Heart left ventricle (tissue), 13 donors: ENCODE measurements around the gene LENG1.

Experiments
- CTCF ChIP-seq, 12 donors: fragments of 200-600 bp; sonication (generic) in 4 of 12; IDR thresholded peaks; one replicate each; pipeline versions ENCODE4 v1.5.0 to v1.8.0; 2018 to 2022; ENCODE audit warnings: antibody characterized with exemption in 12 of 12, mild to moderate bottlenecking in 5 of 12
- POLR2A ChIP-seq, 2 donors: fragments of 450-650 bp; IDR thresholded peaks; one replicate each; pipeline ENCODE4 v1.6.1; 2017; ENCODE audit warnings: antibody characterized with exemption in 2 of 2, mild to moderate bottlenecking in 2 of 2, moderate library complexity in 2 of 2
- donor health status: ischemic (EF 13 %, LVEDD 7.1; RV severe dilation, severe dysfunction).
- donor health status: DM: no; HTN: yes; CAD: no.
- donor health status: DM: no; HTN: no; CAD: no.
- donor health status: ischemic (EF 25% LVEDD 6.9; RV normal size, moderate dysfunction).
- donor health status: ischemic (EF 25% LVEDD 5.7; RV mildly dilated, moderate dysfunction).
- donor health status: ischemic (EF 35%, LVEDD 5.7; RV mildly dilated, moderate dysfunction).
- donor health status: nonischemic (EF 11% LVEDD 7.7; RV severe dilation, severe dysfunction).
- donor health status: DM: yes; HTN: yes; CAD: no.
- donor health status: PGD.
- donor health status: ischemic (EF 29% LVEDD 5.4; RV normal size, mild dysfunction).
- donor health status: nonischemic (EF 23%, LVEDD 6.1; RV moderate dilation, normal function).

DNA sequence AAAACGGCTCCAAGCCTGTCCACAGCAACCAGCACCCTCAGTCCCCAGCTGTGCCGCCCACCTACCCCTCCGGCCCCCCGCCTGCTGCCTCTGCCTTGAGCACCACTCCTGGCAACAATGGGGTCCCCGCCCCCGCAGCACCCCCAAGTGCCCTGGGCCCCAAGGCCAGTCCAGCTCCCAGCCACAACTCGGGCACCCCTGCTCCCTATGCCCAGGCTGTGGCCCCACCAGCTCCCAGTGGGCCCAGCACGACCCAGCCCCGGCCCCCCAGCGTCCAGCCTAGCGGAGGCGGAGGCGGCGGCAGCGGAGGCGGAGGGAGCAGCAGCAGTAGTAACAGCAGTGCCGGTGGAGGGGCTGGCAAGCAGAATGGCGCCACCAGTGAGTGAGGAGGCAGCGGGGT, 11.4 kb downstream of the LENG1 start:
- no peak for TF ChIP-seq CTCF (IDR thresholded peaks at IDR 0.05)
- TF ChIP-seq POLR2A (IDR thresholded peaks at IDR 0.05): no peak
